Activated CD8-positive, alpha-beta T cell treated with anti-CD3 and anti-CD28 coated beads, Interleukin-2, amount 10 ng/mL, durations not matched to agents 7 days and 5 days (primary cell): ENCODE data around the gene MED29. TPM values are rescaled to one million over a fixed set of nuclear protein-coding genes. Genes with fewer than 3 reads are reported as not detected.

Experiments used
- ATAC-seq: fragments of 150-1000 bp; cut with Tn5 transposase; one replicate; pipeline ENCODE4 v1.10.0; 2021; ENCODE audit warnings: moderate library complexity
- CTCF ChIA-PET: fragments of 350-600 bp; sonication (Branson Sonifier 250); formaldehyde crosslinking; loops from one replicate; lab custom pipeline; 2021; ENCODE audit warnings: antibody characterized with exemption; lab: Charles Lee
- POLR2A ChIA-PET: fragments of 350-600 bp; sonication (Branson Sonifier 250); formaldehyde crosslinking; loops from one replicate; lab custom pipeline; 2021; ENCODE audit warnings: antibody characterized with exemption; lab: Charles Lee
- DNase-seq: peaks from one replicate; pipeline ENCODE4 v3.0.0-alpha.2; 2020
- H3K27ac Mint-ChIP-seq: one replicate; pipeline ENCODE4 v1.8.0; 2021; ENCODE audit warnings: mild to moderate bottlenecking, mixed read lengths
- H3K27me3 Mint-ChIP-seq: one replicate; pipeline ENCODE4 v1.8.0; 2021; ENCODE audit warnings: low read depth, mixed read lengths
- H3K36me3 Mint-ChIP-seq: one replicate; pipeline ENCODE4 v1.8.0; 2021; ENCODE audit warnings: low read depth, mixed read lengths
- H3K4me1 Mint-ChIP-seq: one replicate; pipeline ENCODE4 v1.8.0; 2021; ENCODE audit warnings: low read depth, mixed read lengths
- H3K4me3 Mint-ChIP-seq: one replicate; pipeline ENCODE4 v1.8.0; 2021; ENCODE audit warnings: mild to moderate bottlenecking, mixed read lengths
- H3K9me3 Mint-ChIP-seq: one replicate; pipeline ENCODE4 v1.8.0; 2022; ENCODE audit warnings: mixed read lengths; ENCODE audit not compliant: insufficient read depth
- total RNA-seq, 2 experiments: library from RNA; stranded (reverse); gene quantifications; one replicate each; pipeline ENCODE4 v1.2.3, GENCODE V29; 2021

MED29 gene
- total RNA-seq, 2 experiments from 2014 or later = 32.6 to 39.3 TPM

GRCh38 chr19:39434123-39435076 lies 43.2 kb downstream of the MED29 start:
- peaks cover 2% of the 10 kb centered on the region for H3K27me3 Mint-ChIP-seq
- CTCF ChIA-PET = interaction anchor here (1.1 to 1.7 kb wide), 9 partner anchors 11 to 238 kb away, joined by 4 to 33 read pairs (median 7); partner anchors contain the start of genes EID2B, PLEKHG2 and SUPT5H

DNA sequence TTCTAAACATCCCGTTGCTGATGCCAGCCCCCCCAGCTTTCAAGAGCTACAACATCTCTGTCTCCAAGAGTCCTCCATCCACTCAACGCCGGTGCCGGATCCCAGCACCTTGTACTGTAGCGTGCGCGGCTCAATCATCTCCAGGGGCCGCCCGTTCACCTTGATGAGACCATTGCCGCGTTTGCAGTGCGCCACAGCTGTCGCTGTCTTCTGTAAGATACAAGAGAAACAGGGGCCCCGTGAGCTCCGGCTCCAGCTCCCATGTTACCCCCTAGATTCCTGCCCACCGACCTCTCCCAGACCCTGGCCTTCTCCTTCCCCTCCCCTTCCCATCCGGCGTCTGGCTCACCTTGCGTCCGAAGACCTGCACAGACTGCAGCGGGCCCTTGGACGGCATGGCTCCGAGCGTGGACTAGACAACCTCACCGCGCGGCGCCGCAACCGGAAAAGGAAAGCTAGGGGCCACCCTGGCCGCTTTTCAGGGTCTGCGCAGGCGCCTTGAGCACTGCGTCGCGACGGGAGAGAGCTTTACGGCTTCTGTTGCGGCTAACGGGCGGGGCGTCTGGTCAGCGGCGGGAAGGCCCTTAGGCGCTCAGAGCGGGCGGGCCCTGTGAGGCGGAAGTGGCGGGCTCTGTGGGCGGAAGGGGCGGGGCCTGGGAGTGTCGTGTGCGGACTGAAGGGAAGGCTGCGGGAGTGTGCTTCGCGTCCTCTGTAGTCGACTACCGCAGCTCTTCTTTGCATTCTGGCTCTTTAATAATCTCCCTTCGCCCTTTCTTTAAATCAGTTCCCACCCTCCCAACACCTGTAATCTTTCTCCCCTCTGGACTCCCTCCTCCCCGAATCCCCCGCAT lies 44.5 kb downstream of the MED29 start, which contains the start of gene RPS16:
Gene RPS16 (minus strand): TSS at position 451 of the 851 bp plus-strand sequence. CDS start 54 bp downstream, at position 397.
- Mint-ChIP-seq H3K36me3 (peaks cover 44% of the 10 kb centered on the region), H3K4me3 (peak within 1 kb of the TSS; percentile 99), H3K9me3 (no peaks in the 10 kb centered on the region), H3K27ac (peak within 1 kb of the TSS; percentile 100), H3K4me1 (peaks cover 54% of the 10 kb centered on the region), H3K27me3 (peaks cover 4% of the 10 kb centered on the region)
- ChIA-PET CTCF (interaction anchor here (0.7 to 1.7 kb wide), 15 partner anchors 9 to 237 kb away, joined by 3 to 33 read pairs (median 5); partner anchors contain the start of genes EID2B, MED29, PAF1 and PLEKHG2), POLR2A (interaction anchor here (0.6 to 3.5 kb wide), 41 partner anchors 9 to 587 kb away, joined by 3 to 64 read pairs (median 5); partner anchors contain the start of genes DLL3, EID2, EID2B and GMFG)
- peak; percentile 94 for ATAC-seq
- DNase-seq = peak; percentile 99

More at GRCh38 chr19:39434123-39435076, 43.2 kb downstream of the MED29 start:
- H3K4me1 Mint-ChIP-seq = peaks cover 53% of the 10 kb centered on the region
- H3K9me3 Mint-ChIP-seq = no peaks in the 10 kb centered on the region
- DNase-seq (no peak), ATAC-seq (no peak)
- H3K4me3 Mint-ChIP-seq = peak overlapping the region; percentile 99
- peak overlapping the region; percentile 77 for H3K27ac Mint-ChIP-seq
- POLR2A ChIA-PET = interaction anchor here (0.8 to 3.5 kb wide), 17 partner anchors 8 to 123 kb away, joined by 3 to 64 read pairs (median 17); partner anchors contain the start of genes EID2, GMFG, MED29 and PAF1
- H3K36me3 Mint-ChIP-seq = peaks cover 46% of the 10 kb centered on the region

GRCh38 chr19:39436350-39436716 lies 45.2 kb downstream of the MED29 start:
- ChIA-PET POLR2A (interaction anchor here (0.6 to 3.5 kb wide), 35 partner anchors 9 to 240 kb away, joined by 3 to 64 read pairs (median 8); partner anchors contain the start of genes DLL3, EID2, EID2B and GMFG), CTCF (interaction anchor here (1.0 to 1.7 kb wide), 11 partner anchors 9 to 236 kb away, joined by 3 to 33 read pairs (median 7); partner anchors contain the start of genes EID2B, MED29, PAF1 and PLEKHG2)
- peaks cover 41% of the 10 kb centered on the region for H3K36me3 Mint-ChIP-seq
- peaks cover 4% of the 10 kb centered on the region for H3K27me3 Mint-ChIP-seq
- no peaks in the 10 kb centered on the region for H3K9me3 Mint-ChIP-seq
- peak overlapping the region; percentile 100 for H3K27ac Mint-ChIP-seq
- peak overlapping the region; percentile 99 for H3K4me3 Mint-ChIP-seq
- no peak for ATAC-seq
- peaks cover 51% of the 10 kb centered on the region for H3K4me1 Mint-ChIP-seq
- no peak for DNase-seq

- Mint-ChIP-seq H3K9me3 (no peaks in the 10 kb centered on the region), H3K36me3 (peaks cover 29% of the 10 kb centered on the region), H3K27ac (no peak overlapping the region), H3K27me3 (peaks cover 6% of the 10 kb centered on the region), H3K4me1 (peaks cover 41% of the 10 kb centered on the region), H3K4me3 (no peak overlapping the region)
- POLR2A ChIA-PET = interaction anchor here (1.0 kb wide), 1 partner anchor 42 kb away, joined by 3 read pairs; no protein-coding TSS in a partner anchor
- DNase-seq (no peak), ATAC-seq (no peak)
- CTCF ChIA-PET = interaction anchor here (0.9 to 1.8 kb wide), 4 partner anchors 36 to 234 kb away, joined by 3 to 4 read pairs (median 4); partner anchors contain the start of gene EID2
Measured at GRCh38 chr19:39438270-39438934, 47.2 kb downstream of the MED29 start.

GRCh38 chr19:39444598-39445195 lies 53.5 kb downstream of the MED29 start:
- peak overlapping the region; percentile 93 for H3K4me3 Mint-ChIP-seq
- CTCF ChIA-PET = interaction anchor here (1.3 to 3.4 kb wide), 3 partner anchors 9 to 33 kb away, joined by 5 to 17 read pairs (median 7); partner anchors contain the start of genes PLEKHG2 and RPS16

DNA sequence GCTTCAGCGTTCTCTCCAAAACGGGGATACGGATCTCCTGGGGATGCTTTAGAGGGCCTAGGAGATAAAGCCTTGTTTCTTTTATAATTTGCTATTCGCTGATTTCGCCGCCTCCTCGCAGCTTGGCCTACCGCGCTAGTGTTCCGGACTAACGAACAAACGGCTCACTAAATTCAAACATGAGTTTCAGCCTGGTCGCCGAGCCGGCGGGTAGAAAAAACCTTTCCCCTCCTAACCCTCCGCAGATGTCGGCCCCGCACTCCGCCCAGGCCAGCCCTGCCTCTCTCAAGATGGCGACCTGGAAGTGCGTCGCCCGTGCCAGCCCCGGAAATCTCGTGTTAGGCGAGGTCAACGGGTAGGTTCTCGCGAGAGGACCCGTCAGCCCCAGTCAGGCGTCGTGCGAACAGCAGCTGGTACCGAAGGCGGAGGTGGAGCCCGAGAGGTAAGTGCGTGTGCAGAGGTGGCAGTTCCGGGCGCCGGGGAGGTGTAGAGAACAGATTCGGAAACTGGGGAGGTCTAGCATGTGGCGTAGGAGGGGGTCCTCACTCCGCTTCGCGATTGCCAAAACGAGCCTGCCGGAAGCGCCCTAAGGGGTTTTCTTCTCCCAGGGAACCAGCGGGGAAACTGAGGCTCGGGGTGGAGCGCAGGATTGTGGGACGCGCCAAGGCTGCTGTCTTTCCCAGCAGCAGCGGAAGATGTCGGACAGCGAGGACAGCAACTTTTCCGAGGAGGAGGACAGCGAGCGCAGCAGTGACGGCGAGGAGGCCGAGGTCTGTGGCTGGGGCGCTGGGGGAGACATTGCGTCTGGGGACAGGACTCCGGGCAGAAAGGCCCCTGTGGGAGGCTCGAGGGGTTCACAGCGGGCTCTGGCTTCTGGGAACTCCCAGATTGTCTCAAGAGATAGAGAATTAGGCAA lies 54.3 kb downstream of the MED29 start, which contains the start of gene SUPT5H:
Gene SUPT5H (plus strand): TSS at position 387 of the 916 bp plus-strand sequence. CDS start 309 bp downstream, at position 696.
- Mint-ChIP-seq H3K27me3 (peaks cover 2% of the 10 kb centered on the region), H3K27ac (peak within 1 kb of the TSS; percentile 95), H3K4me3 (peak within 1 kb of the TSS; percentile 93), H3K9me3 (no peaks in the 10 kb centered on the region), H3K4me1 (peaks cover 53% of the 10 kb centered on the region), H3K36me3 (peaks cover 43% of the 10 kb centered on the region)
- peak; percentile 94 for ATAC-seq
- DNase-seq = peak; percentile 99
- ChIA-PET CTCF (interaction anchor here (1.3 to 3.4 kb wide), 4 partner anchors 10 to 89 kb away, joined by 5 to 17 read pairs (median 6); partner anchors contain the start of genes PLEKHG2 and RPS16), POLR2A (interaction anchor here (0.7 to 3.5 kb wide), 18 partner anchors 10 to 491 kb away, joined by 3 to 64 read pairs (median 4); partner anchors contain the start of genes EID2, EID2B, PLEKHG2 and RPS16)

More at GRCh38 chr19:39444598-39445195, 53.5 kb downstream of the MED29 start:
- ATAC-seq = no peak
- Mint-ChIP-seq H3K27ac (peak overlapping the region; percentile 95), H3K27me3 (peaks cover 4% of the 10 kb centered on the region), H3K4me1 (peaks cover 52% of the 10 kb centered on the region), H3K36me3 (peaks cover 37% of the 10 kb centered on the region), H3K9me3 (no peaks in the 10 kb centered on the region)
- POLR2A ChIA-PET = interaction anchor here (0.9 to 3.5 kb wide), 17 partner anchors 9 to 492 kb away, joined by 3 to 64 read pairs (median 4); partner anchors contain the start of genes EID2, EID2B, MED29 and PAF1
- no peak for DNase-seq

GRCh38 chr19:39446365-39447084 lies 55.3 kb downstream of the MED29 start:
- POLR2A ChIA-PET = interaction anchor here (0.6 to 3.5 kb wide), 4 partner anchors 11 to 86 kb away, joined by 3 to 64 read pairs (median 8); partner anchors contain the start of genes EID2B, MED29, PAF1 and RPS16
- Mint-ChIP-seq H3K27ac (peak overlapping the region; percentile 95), H3K4me1 (peaks cover 53% of the 10 kb centered on the region), H3K4me3 (peak overlapping the region; percentile 93), H3K36me3 (peaks cover 46% of the 10 kb centered on the region), H3K27me3 (peaks cover 2% of the 10 kb centered on the region), H3K9me3 (no peaks in the 10 kb centered on the region)
- ATAC-seq (no peak), DNase-seq (no peak)
- CTCF ChIA-PET = interaction anchor here (0.8 to 3.4 kb wide), 4 partner anchors 11 to 88 kb away, joined by 3 to 17 read pairs (median 4); partner anchors contain the start of gene RPS16

DNA sequence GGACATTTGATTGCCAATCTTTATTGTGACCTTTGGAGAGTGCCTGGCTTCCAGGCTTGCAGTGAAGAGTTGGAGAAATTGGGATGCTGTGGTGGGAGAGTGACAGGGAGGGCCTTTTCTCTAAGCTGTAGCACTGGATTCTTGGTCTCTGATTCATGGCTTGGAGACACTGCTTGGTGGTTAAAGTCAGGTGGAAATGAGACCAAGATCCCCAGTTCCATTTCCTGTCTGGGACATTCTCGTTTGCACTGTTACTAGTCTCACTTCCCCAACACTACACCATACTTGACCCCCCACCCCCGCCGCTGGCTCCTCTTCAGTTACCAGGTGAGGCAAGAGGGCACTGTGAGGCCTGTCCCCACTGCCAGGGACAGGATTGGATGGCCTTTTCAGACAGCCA lies 57.1 kb downstream of the MED29 start:
- no peak for ATAC-seq
- no peaks in the 10 kb centered on the region for H3K9me3 Mint-ChIP-seq
- peak overlapping the region; percentile 93 for H3K4me3 Mint-ChIP-seq
- H3K27ac Mint-ChIP-seq = peak overlapping the region; percentile 95
- no peak for DNase-seq
- H3K4me1 Mint-ChIP-seq = peaks cover 65% of the 10 kb centered on the region
- H3K36me3 Mint-ChIP-seq = peaks cover 61% of the 10 kb centered on the region
- CTCF ChIA-PET = interaction anchor here (1.4 to 2.0 kb wide), 2 partner anchors 26 to 106 kb away, joined by 3 to 8 read pairs; partner anchors contain the start of gene SAMD4B
- POLR2A ChIA-PET = interaction anchor here (1.0 to 2.3 kb wide), 3 partner anchors 10 to 32 kb away, joined by 4 to 19 read pairs (median 4); partner anchors contain the start of genes RPS16 and TIMM50
- no peaks in the 10 kb centered on the region for H3K27me3 Mint-ChIP-seq
